ENCODE data around the gene CLEC9A. TPM values are rescaled to one million over a fixed set of nuclear protein-coding genes. Genes with fewer than 3 reads are reported as not detected.

Gene CLEC9A
- not detected in 2 replicates for total RNA-seq (2022)
- not detected for Bru-seq, nascent RNA
- BruChase-seq, experiment 1, labeled RNA remaining after a 2-hour chase: not detected
- not detected for BruChase-seq, experiment 2, labeled RNA remaining after a 6-hour chase
- long read RNA-seq: 0 reads

DNA sequence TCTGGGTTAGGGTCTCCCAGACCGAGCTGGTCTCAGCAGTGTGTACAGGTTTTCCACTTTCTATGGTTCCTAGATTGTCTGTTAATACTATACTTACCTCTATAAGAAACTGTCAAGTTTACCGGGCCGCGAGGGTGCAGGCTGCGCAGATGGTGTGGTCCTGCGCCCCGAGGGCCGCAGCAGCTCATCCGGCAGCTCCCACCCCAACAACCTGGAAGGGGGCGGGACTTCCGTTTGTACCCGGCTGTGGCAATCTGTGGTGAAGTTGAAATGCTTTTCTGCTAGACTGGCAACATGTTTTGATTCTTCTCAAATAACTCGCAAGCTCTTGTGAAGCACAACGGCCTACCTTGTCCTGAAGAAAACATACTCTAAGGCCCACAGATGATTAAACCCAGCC is at the start of gene CLEC9A:
Gene CLEC9A, plus strand, starts transcription at position 237 of the 400 bp plus-strand sequence. CDS start 22,006 bp downstream, outside the sequence.
- Mint-ChIP-seq H3K27me3 (ENCODE audit: insufficient read depth, unreplicated experiment) (peaks cover 6% of the 10 kb centered on the region), H3K27ac (ENCODE audit: unreplicated experiment) (peak within 1 kb of the TSS; percentile 3), H3K36me3 (ENCODE audit: insufficient read depth, unreplicated experiment) (no peaks in the 10 kb centered on the region), H3K4me3 (ENCODE audit: unreplicated experiment) (no peak within 1 kb of the TSS), H3K4me1 (ENCODE audit: low read depth, unreplicated experiment) (no peaks in the 10 kb centered on the region), H3K9me3 (ENCODE audit: unreplicated experiment) (no peaks in the 10 kb centered on the region)
- TF ChIP-seq, protein P1, sequence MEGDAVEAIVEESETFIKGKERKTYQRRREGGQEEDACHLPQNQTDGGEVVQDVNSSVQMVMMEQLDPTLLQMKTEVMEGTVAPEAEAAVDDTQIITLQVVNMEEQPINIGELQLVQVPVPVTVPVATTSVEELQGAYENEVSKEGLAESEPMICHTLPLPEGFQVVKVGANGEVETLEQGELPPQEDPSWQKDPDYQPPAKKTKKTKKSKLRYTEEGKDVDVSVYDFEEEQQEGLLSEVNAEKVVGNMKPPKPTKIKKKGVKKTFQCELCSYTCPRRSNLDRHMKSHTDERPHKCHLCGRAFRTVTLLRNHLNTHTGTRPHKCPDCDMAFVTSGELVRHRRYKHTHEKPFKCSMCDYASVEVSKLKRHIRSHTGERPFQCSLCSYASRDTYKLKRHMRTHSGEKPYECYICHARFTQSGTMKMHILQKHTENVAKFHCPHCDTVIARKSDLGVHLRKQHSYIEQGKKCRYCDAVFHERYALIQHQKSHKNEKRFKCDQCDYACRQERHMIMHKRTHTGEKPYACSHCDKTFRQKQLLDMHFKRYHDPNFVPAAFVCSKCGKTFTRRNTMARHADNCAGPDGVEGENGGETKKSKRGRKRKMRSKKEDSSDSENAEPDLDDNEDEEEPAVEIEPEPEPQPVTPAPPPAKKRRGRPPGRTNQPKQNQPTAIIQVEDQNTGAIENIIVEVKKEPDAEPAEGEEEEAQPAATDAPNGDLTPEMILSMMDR (IDR thresholded peaks at IDR 0.05; ENCODE audit: insufficient read depth in 1 of 2, low read depth in 1 of 2, low read length in 1 of 2, severe bottlenecking in 1 of 2, unreplicated experiment in 1 of 2): no peak
- no peaks in the 10 kb centered on the region for H3K9me3 ChIP-seq
- DNase-seq: no peak
- H3K27me3 ChIP-seq (replicated peaks; ENCODE audit: control insufficient read depth, insufficient read depth, low read length): no peaks in the 10 kb centered on the region
- no peaks in the 10 kb centered on the region for H3K36me3 ChIP-seq (ENCODE audit: control insufficient read depth, insufficient read depth, low read length)
- no peak within 1 kb of the TSS for H3K4me3 ChIP-seq (ENCODE audit: low read depth, low read length)
- ChIA-PET CTCF (no interaction called here), POLR2A (no interaction called here)
- no peaks in the 10 kb centered on the region for H3K4me1 ChIP-seq
- no TSS peak for BruUV-seq (replicated peaks)
- intact Hi-C loops (cut with micrococcal nuclease; ENCODE audit: unreplicated experiment): no loop called here

DNA sequence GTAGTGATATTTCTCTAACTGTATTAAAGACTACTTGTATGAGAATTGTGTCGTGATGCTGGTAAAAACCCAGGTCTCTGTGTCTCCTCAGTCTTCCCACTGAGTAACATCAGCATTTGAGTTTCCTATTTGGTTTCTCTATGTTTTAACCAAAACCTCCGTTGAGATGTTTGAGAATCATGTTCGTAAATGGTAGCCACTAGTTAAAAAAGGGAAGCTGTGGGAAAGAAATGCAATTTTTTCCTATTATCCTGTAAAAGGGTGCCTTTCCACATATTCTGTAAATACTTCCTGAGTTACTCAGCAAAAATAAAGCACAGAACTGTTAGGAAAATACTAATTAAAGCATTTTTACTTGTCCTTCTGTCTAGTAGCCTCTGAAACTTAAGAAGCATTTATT is 38.6 kb upstream of the CLEC9A start:
- no peaks in the 10 kb centered on the region for H3K27me3 ChIP-seq (replicated peaks; ENCODE audit: control insufficient read depth, insufficient read depth, low read length)
- Mint-ChIP-seq H3K4me3 (ENCODE audit: unreplicated experiment) (no peak overlapping the region), H3K4me1 (ENCODE audit: low read depth, unreplicated experiment) (no peaks in the 10 kb centered on the region), H3K27ac (ENCODE audit: unreplicated experiment) (no peak overlapping the region), H3K36me3 (ENCODE audit: insufficient read depth, unreplicated experiment) (no peaks in the 10 kb centered on the region), H3K27me3 (ENCODE audit: insufficient read depth, unreplicated experiment) (peaks cover 15% of the 10 kb centered on the region), H3K9me3 (ENCODE audit: unreplicated experiment) (no peaks in the 10 kb centered on the region)
- no peaks in the 10 kb centered on the region for H3K36me3 ChIP-seq (ENCODE audit: control insufficient read depth, insufficient read depth, low read length)
- no peak for DNase-seq
- ChIA-PET POLR2A (no interaction called here), CTCF (no interaction called here)
- TF ChIP-seq, protein P1 (IDR thresholded peaks at IDR 0.05; ENCODE audit: insufficient read depth in 1 of 2, low read depth in 1 of 2, low read length in 1 of 2, severe bottlenecking in 1 of 2, unreplicated experiment in 1 of 2): no peak
- no peak overlapping the region for H3K4me3 ChIP-seq (ENCODE audit: low read depth, low read length)
- H3K9me3 ChIP-seq: no peaks in the 10 kb centered on the region
- intact Hi-C loops (cut with micrococcal nuclease; ENCODE audit: unreplicated experiment): no loop called here
- no TSS peak for BruUV-seq (replicated peaks)
- H3K4me1 ChIP-seq: no peaks in the 10 kb centered on the region

DNA sequence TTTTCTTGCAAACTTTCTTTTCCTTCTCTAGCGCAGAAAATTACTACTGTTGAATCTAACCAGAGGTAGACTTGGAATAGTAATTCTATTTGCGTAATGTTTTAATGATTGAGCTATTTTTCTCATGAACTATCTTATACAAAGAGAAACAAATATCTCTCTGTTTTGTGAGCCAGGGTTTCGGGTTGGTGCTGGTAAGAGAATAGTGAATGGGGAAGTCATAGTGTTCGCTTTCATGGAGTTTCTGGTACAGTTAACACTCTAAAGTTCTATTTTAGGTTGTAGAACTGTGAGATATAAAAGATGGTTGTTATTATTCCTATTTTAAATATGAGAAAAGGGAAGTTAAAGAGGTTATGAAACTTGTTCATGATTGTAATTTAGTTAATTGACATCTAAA is 38.2 kb upstream of the CLEC9A start:
- BruUV-seq (replicated peaks): no TSS peak
- no peak overlapping the region for H3K4me3 Mint-ChIP-seq (ENCODE audit: unreplicated experiment)
- H3K9me3 Mint-ChIP-seq (ENCODE audit: unreplicated experiment): no peaks in the 10 kb centered on the region
- H3K27ac Mint-ChIP-seq (ENCODE audit: unreplicated experiment): no peak overlapping the region
- Histone ChIP-seq H3K36me3 (ENCODE audit: control insufficient read depth, insufficient read depth, low read length) (no peaks in the 10 kb centered on the region), H3K27me3 (replicated peaks; ENCODE audit: control insufficient read depth, insufficient read depth, low read length) (no peaks in the 10 kb centered on the region), H3K9me3 (no peaks in the 10 kb centered on the region), H3K4me3 (ENCODE audit: low read depth, low read length) (no peak overlapping the region), H3K4me1 (no peaks in the 10 kb centered on the region)
- intact Hi-C loops (cut with micrococcal nuclease; ENCODE audit: unreplicated experiment): no loop called here
- TF ChIP-seq, protein P1 (IDR thresholded peaks at IDR 0.05; ENCODE audit: insufficient read depth in 1 of 2, low read depth in 1 of 2, low read length in 1 of 2, severe bottlenecking in 1 of 2, unreplicated experiment in 1 of 2): no peak
- H3K36me3 Mint-ChIP-seq (ENCODE audit: insufficient read depth, unreplicated experiment): no peaks in the 10 kb centered on the region
- H3K4me1 Mint-ChIP-seq (ENCODE audit: low read depth, unreplicated experiment): no peaks in the 10 kb centered on the region
- POLR2A ChIA-PET: no interaction called here
- CTCF ChIA-PET: no interaction called here
- no peak for DNase-seq
- peaks cover 15% of the 10 kb centered on the region for H3K27me3 Mint-ChIP-seq (ENCODE audit: insufficient read depth, unreplicated experiment)

All from Caco-2 (cell line).